GM12892 (cell line): ENCODE data around the gene TCF21.
"Not testable (repeated sequence)": the region's sequence is repeated elsewhere in the genome, so short reads cannot be mapped to it uniquely, and the experiment has no call there.

Experiments used
- DNase-seq: peaks from one replicate; pipeline ENCODE4 v3.0.0; 2011; ENCODE audit not compliant: insufficient read length
- FAIRE-seq: peaks from 2 replicates; lab custom pipeline; 2011; peaks lifted over from hg19 to GRCh38; lab: Jason Lieb, UNC
- POLR2A ChIP-seq: IDR thresholded peaks from 2 replicates; pipeline ENCODE4 v1.6.1; 2011; ENCODE audit warnings: low read depth, low read length, control low read depth
- POLR2AphosphoS5 ChIP-seq: IDR thresholded peaks from 2 replicates; pipeline ENCODE4 v1.6.1; 2011; ENCODE audit warnings: low read depth, low read length, control low read depth
- TAF1 ChIP-seq: IDR thresholded peaks from 2 replicates; pipeline ENCODE4 v1.6.1; 2011; ENCODE audit warnings: low read depth, mild to moderate bottlenecking, control low read depth, low read length, borderline replicate concordance

TCF21 gene

DNA sequence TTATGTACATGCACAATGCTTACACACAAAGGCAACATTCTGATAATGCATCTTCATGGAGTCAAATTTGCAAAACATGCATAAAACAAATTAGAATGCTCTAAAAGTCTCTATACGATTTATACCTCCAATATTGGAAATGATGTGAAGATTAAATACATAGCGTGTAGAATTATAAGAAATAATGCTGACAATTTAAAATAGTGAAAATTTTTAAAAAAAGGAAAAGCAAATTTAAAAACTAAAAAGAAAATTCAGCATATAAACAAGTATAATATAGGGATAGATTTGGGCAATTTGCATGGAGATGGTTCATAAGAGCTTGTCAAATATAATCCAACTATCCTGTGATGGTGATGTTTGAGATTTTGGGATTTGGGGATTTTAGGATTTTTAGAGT, 14.9 kb downstream of the TCF21 start:
- no peak for FAIRE-seq
- DNase-seq, result no peak
- TF ChIP-seq POLR2AphosphoS5 (no peak), POLR2A (no peak), TAF1 (no peak)

DNA sequence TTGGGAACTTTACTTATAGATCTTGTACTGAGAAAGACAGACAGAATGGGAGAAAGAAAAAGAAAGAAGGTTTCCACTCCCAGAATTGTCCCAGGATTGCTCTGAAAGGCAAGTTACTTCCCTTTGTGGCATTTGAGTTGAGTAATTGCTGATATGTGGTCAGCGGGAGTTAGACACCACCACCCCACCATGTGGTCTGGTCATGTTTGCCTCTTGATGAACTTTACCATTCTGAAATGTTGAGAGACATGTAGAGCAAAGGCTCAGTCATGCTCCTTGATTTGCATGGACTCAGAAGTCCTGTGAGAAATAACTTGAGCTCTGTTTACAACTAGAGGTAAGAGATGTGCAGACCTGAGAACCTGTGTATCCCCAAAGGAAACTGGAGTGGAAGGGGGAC, 17.1 kb downstream of the TCF21 start:
- no peak for DNase-seq
- TF ChIP-seq POLR2A (no peak), TAF1 (no peak), POLR2AphosphoS5 (no peak)
- FAIRE-seq, result no peak

DNA sequence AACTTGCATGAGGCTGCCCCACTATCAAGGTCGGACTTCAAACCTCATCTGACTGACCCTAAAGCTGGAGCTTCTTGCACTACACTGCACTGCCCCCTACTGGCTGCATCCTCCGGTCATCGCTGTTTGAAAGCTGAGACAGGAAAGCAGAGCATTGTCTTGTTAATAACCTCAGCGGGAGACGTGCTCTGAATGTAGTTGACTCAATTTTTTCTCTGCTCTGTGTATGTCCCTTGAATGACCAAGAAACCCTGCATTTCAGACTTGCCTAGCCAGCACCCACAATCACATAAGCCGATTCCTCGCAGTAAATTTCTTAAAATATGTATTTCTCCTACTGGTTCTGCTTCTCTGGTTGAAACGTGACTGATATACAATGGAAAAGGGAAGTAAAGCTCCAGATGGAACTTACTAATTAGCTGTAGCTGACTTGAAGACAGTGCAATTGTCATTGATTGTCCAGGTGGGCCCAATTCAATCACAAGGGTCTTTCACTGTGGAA, 27.8 kb downstream of the TCF21 start:
- DNase-seq (no peak), FAIRE-seq (peak; percentile 91)
- TF ChIP-seq TAF1 (no peak), POLR2AphosphoS5 (no peak), POLR2A (no peak)

DNA sequence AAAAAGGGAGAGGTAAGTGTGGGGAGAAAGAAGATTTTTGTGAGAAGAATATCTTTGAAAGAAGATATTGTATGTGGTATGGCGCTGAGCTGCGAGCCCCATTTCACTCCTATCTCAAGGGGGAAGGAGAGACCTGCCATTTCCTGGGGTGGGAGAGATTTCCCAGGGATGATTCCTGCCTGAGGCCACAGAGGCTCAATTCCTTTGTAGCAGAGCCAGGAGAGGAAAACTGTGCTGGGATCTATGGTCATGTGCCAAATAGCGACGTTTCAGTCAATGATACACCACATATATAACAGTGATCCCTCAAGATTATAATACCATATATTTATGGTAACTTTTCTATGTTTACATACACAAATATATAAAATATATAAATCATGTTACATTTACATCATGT, 28.9 kb downstream of the TCF21 start:
- TF ChIP-seq POLR2A (no peak), POLR2AphosphoS5 (no peak), TAF1 (no peak)
- DNase-seq (no peak), FAIRE-seq (no peak)

DNA sequence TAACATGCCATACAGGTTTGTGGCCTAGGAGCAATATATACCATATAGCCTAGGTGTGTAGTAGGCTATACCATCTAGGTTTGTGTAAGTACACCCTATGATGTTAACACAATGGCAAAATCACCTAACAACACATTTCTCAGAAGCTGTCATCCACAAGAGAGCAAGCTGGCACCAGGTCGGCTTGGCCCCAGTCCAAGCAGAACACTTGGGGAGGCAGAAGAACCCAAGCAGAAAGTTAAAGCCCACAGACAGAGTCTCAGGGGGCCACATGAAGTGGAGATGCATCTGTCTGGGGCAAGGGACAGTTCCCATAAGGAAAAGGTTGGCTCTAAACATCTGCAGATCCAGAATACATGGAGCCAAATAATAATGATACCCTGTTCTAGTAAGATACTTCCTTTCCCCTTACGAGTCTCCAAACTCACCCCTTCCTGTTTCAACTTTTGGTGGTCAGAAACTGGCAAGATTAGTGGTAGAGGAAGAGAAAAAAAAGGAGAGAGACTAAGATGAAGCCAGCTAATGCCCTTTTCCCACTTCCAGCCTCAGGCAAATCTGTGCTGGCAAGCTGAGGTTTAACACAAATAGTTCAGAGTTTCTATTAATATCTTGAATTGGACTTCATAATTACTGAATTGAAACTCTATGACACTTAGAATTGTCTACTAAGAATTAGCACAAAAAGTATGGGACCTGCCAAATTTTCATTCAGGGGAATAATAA, 29.5 kb downstream of the TCF21 start:
- TF ChIP-seq TAF1 (no peak), POLR2AphosphoS5 (no peak), POLR2A (no peak)
- FAIRE-seq (no peak), DNase-seq (no peak)

DNA sequence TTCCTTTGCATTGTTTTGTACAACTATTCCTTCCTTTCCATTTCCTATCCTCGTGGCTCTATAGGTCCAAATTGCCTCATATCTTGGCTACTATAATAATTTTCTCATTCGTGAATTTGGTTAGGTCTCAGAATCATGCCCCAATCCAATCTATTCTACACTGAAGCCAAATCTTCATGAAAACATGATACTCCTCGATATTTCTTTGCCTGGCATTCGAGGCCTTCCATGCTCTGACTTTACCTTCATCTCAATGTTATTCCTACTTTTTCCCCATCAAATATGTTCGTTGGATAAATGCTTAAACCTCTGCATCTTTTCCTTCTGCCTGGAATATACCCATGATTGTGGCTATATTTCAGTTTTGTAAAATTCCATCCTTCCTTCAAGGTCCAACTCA, 30.4 kb downstream of the TCF21 start:
- DNase-seq, result no peak
- no peak for TF ChIP-seq POLR2AphosphoS5
- TF ChIP-seq TAF1, result no peak
- no peak for TF ChIP-seq POLR2A
- FAIRE-seq, result no peak

DNA sequence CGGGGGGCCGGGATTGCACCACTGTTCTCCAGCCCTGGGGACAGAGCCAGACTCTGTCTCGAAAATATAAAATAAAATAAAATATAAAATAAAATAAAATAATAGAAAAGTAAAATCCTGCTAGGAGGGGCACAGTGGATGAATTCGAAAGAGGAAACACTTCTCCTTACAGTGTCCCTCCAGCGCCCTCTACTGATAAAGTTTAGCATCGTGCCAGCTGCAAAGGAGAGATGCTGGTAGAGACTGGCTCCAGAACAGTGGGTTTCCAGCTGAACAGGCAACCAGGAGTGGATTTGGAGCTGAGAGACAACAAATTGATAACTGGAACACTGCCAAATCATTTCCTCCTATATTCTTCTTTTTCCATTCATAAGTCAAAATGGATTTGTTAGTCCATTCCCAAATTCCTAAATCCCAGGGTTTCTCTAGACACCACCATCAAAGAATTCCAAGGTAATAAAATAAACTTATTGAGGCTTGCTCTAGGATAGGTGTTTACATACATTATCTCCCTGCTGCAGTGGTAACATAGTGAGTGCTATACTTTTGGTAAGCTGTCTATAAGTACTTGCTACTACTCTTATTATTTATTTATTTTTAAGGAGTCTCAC, 32.4 kb downstream of the TCF21 start:
- TF ChIP-seq POLR2AphosphoS5, result no peak
- no peak for TF ChIP-seq TAF1
- TF ChIP-seq POLR2A, result no peak
- FAIRE-seq, result no peak
- DNase-seq, result peak; percentile 19

DNA sequence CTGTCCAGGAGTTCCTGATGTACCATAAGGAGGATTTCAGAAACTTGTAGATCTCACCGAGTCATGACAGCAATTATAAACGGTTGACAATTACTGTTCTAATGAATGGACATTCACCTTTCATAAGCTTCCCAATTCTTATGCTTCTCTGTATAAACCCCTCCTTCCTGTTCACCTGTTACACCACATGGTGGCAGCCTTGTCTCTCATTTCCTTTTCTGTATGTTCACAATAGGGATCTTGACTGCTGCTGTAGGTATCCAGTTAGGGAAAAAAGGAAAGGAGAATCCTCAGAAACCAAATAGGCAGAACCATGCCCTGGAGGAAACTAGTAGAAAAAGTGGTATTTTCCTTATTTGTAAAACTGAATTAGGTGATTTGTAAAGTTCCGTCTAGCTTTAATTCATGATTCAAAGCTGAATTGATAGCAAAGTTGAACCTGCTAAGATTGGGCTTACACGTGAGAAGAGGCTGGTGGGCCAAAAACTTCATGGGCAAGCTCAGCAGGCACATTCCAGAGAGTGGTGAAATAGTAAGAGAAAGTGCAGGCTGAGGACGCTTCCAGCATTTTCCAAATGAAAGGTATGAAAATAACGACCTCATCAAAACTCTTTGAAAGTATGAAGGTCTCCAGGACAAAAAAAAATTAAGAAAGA, 35.2 kb downstream of the TCF21 start:
- FAIRE-seq (peak; percentile 85), DNase-seq (no peak)
- no peak for TF ChIP-seq POLR2AphosphoS5
- no peak for TF ChIP-seq POLR2A
- TF ChIP-seq TAF1, result no peak

DNA sequence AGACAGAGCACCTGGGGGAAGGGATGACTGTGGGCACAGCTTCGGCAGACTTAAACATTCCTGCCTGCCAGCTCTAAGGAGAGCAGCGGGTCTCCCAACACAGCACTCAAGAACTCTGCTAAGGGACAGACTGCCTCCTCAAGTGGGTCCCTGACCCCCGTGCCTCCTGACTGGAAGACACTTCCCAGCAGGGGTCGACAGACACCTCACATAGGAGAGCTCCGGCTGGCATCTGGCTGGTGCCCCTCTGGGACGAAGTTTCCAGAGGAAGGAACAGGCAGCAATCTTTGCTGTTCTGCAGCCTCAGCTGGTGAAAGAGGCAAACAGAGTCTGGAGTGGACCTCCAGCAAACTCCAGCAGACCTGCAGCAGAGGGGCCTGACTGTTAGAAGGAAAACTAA, 42.3 kb downstream of the TCF21 start:
- FAIRE-seq, DNase-seq: not testable (repeated sequence)

DNA sequence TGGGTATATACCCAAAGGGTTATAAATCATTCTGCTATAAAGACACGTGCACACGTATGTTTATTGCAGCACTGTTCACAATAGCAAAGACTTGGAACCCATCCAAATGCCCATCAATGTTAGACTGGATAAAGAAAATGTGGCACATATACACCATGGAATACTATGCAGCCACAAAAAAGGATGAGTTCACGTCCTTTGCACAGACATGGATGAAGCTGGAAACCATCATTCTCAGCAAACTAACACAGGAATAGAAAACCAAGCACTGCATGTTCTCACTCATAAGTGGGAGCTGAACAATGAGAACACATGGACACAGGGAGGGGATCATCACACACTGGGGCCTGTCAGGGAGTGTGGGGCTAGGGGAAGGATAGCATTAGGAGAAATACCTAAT, 47.4 kb downstream of the TCF21 start:
- not testable (repeated sequence) for DNase-seq, FAIRE-seq

DNA sequence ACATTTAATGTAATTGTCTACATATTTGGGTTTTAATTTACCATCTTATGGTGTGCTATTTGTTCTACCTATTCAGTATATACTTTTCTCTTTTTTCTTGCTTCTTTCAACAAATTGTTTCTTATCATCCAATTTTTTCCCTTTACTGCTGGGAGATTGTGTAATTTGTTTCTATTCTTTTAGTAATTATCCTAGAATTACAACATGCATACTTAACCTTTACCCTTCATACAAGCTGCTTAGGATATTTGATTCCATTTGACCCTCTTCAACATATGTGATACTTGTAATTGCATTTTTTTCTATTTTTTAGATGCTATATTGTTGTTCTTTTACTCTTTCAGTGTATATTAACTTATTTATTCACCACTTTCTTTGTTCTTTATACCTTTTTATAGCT, 49.0 kb downstream of the TCF21 start:
- FAIRE-seq (no peak), DNase-seq (no peak)
- no peak for TF ChIP-seq POLR2A
- no peak for TF ChIP-seq TAF1
- no peak for TF ChIP-seq POLR2AphosphoS5

DNA sequence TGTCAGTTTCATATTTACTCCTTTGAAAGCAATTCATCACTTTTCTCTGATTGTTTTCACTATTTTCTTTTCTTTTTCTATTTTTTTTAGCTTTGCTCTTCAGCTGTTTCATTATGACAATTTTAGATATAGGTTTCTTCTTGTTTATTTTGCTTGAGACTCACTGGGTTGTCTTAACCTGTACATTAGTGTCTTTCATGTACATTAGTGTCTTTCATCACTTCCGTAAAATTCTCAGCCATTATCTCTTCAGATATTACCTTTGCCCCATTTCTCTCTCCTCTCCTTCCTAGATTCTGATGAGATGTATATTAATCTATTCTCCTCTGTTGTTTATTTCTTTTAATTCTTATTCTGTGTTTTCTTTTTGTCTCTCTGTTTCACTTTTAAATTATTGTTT, 49.6 kb downstream of the TCF21 start:
- DNase-seq (no peak), FAIRE-seq (no peak)
- TF ChIP-seq TAF1, result no peak
